ENCODE results near the gene HSD17B1.

GRCh38 chr17:42591411-42591810, 38.7 kb downstream of the HSD17B1 start:
- TF ChIP-seq, protein P1, sequence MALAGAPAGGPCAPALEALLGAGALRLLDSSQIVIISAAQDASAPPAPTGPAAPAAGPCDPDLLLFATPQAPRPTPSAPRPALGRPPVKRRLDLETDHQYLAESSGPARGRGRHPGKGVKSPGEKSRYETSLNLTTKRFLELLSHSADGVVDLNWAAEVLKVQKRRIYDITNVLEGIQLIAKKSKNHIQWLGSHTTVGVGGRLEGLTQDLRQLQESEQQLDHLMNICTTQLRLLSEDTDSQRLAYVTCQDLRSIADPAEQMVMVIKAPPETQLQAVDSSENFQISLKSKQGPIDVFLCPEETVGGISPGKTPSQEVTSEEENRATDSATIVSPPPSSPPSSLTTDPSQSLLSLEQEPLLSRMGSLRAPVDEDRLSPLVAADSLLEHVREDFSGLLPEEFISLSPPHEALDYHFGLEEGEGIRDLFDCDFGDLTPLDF (CRISPR knock-in tag; IDR thresholded peaks at IDR 0.05), result no peak
- TF ChIP-seq CBFB (CRISPR knock-in tag; IDR thresholded peaks at IDR 0.05; ENCODE audit: low read depth) (no peak), FOXP4 (CRISPR knock-in tag; IDR thresholded peaks at IDR 0.05) (no peak), ZNF232 (CRISPR knock-in tag; IDR thresholded peaks at IDR 0.05) (no peak)
- TF ChIP-seq, protein P2, sequence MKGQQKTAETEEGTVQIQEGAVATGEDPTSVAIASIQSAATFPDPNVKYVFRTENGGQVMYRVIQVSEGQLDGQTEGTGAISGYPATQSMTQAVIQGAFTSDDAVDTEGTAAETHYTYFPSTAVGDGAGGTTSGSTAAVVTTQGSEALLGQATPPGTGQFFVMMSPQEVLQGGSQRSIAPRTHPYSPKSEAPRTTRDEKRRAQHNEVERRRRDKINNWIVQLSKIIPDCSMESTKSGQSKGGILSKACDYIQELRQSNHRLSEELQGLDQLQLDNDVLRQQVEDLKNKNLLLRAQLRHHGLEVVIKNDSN (CRISPR knock-in tag; IDR thresholded peaks at IDR 0.05), result no peak
